DMS53 treated with DMSO at 0.1 percent for 48 hours (cell line): ENCODE measurements around the gene CHID1.
A peak's percentile ranks its signal among the peaks of the same experiment; 100 is the strongest.

Experiments used
- DNase-seq: peaks from one replicate; lab custom pipeline; 2025; ENCODE audit not compliant: unreplicated experiment; lab: John Stamatoyannopoulos, UW

The CHID1 gene

GRCh38 chr11:850775-851763, 59.5 kb downstream of the CHID1 start:
- DNase-seq: peak; percentile 53

GRCh38 chr11:849951-850774, 60.4 kb downstream of the CHID1 start:
- peak; percentile 28 for DNase-seq

- peak; percentile 56 for DNase-seq
Observed at GRCh38 chr11:849104-849824, 61.3 kb downstream of the CHID1 start.

GRCh38 chr11:848380-848931, 62.2 kb downstream of the CHID1 start:
- peak; percentile 56 for DNase-seq

- DNase-seq: no peak
Observed at GRCh38 chr11:847876-848275, 62.7 kb downstream of the CHID1 start.

- no peak for DNase-seq
Observed at GRCh38 chr11:846496-847098, 64.0 kb downstream of the CHID1 start.

- DNase-seq: no peak
Observed at GRCh38 chr11:845872-846495, 64.6 kb downstream of the CHID1 start.

GRCh38 chr11:844693-845644, 65.6 kb downstream of the CHID1 start:
- DNase-seq: no peak

- no peak for DNase-seq
Observed at GRCh38 chr11:843818-844692, 66.6 kb downstream of the CHID1 start.

- no peak for DNase-seq
Observed at GRCh38 chr11:843086-843734, 67.4 kb downstream of the CHID1 start.

- peak; percentile 75 for DNase-seq
Observed at GRCh38 chr11:842370-843002, 68.1 kb downstream of the CHID1 start, which contains the start of the genes POLR2L and TSPAN4. Gene POLR2L (minus strand): TSS chr11:842529. CDS start chr11:842508, 21 bp downstream. Gene TSPAN4 (plus strand): TSS chr11:842852. CDS start chr11:850305, 7,453 bp downstream.

GRCh38 chr11:841981-842369, 68.6 kb downstream of the CHID1 start:
- DNase-seq: peak; percentile 54

GRCh38 chr11:839875-840617, 70.6 kb downstream of the CHID1 start:
- DNase-seq: no peak

- DNase-seq: no peak
Observed at GRCh38 chr11:839280-839623, 71.4 kb downstream of the CHID1 start.

GRCh38 chr11:838441-839279, 72.0 kb downstream of the CHID1 start:
- no peak for DNase-seq
